ELR (cell line): Measurements from ENCODE around the gene WWC2.
"Not testable (repeated sequence)": the region's sequence is repeated elsewhere in the genome, so short reads cannot be mapped to it uniquely, and the experiment has no call there.

Experiments
- DNase-seq: peaks from one replicate; pipeline ENCODE4 v3.0.0-alpha.2; 2015; ENCODE audit warnings: low read depth

WWC2 gene

GRCh38 chr4:183172881-183173280 is 73.8 kb downstream of the WWC2 start:
- no peak for DNase-seq

- no peak for DNase-seq
Measured at GRCh38 chr4:183173580-183174526, 74.8 kb downstream of the WWC2 start.

GRCh38 chr4:183175631-183176232 is 76.7 kb downstream of the WWC2 start:
- peak; percentile 64 for DNase-seq

- peak; percentile 49 for DNase-seq
Measured at GRCh38 chr4:183177001-183177400, 77.9 kb downstream of the WWC2 start.

- no peak for DNase-seq
Measured at GRCh38 chr4:183178201-183178600, 79.1 kb downstream of the WWC2 start.

GRCh38 chr4:183180096-183180495 is 81.0 kb downstream of the WWC2 start:
- no peak for DNase-seq

- DNase-seq = no peak
Measured at GRCh38 chr4:183180621-183181020, 81.6 kb downstream of the WWC2 start.

- no peak for DNase-seq
Measured at GRCh38 chr4:183181081-183181480, 82.0 kb downstream of the WWC2 start.

GRCh38 chr4:183182873-183183725 is 84.0 kb downstream of the WWC2 start:
- peak; percentile 89 for DNase-seq

- DNase-seq = no peak
Measured at GRCh38 chr4:183183906-183184535, 85.0 kb downstream of the WWC2 start.

GRCh38 chr4:183185018-183185417 is 86.0 kb downstream of the WWC2 start:
- DNase-seq = no peak

- no peak for DNase-seq
Measured at GRCh38 chr4:183185559-183185958, 86.5 kb downstream of the WWC2 start.

- DNase-seq = no peak
Measured at GRCh38 chr4:183186813-183187212, 87.8 kb downstream of the WWC2 start.

GRCh38 chr4:183190900-183191527 is 92.0 kb downstream of the WWC2 start:
- no peak for DNase-seq

- no peak for DNase-seq
Measured at GRCh38 chr4:183191630-183192029, 92.6 kb downstream of the WWC2 start.

- no peak for DNase-seq
Measured at GRCh38 chr4:183192571-183192970, 93.5 kb downstream of the WWC2 start.

GRCh38 chr4:183193730-183194338 is 94.8 kb downstream of the WWC2 start:
- not testable (repeated sequence) for DNase-seq

- DNase-seq = no peak
Measured at GRCh38 chr4:183195534-183195933, 96.5 kb downstream of the WWC2 start.

GRCh38 chr4:183197140-183197539 is 98.1 kb downstream of the WWC2 start:
- no peak for DNase-seq

- DNase-seq = peak; percentile 87
Measured at GRCh38 chr4:183200453-183200852, 101.4 kb downstream of the WWC2 start.

GRCh38 chr4:183201331-183201730 is 102.3 kb downstream of the WWC2 start:
- peak; percentile 87 for DNase-seq
